ENCODE results near the gene SLC12A3. TPM values are rescaled to one million over a fixed set of nuclear protein-coding genes. Genes with fewer than 3 reads are reported as not detected.

Gene SLC12A3
- total RNA-seq, 1 donor from 2014 or later = not detected

DNA sequence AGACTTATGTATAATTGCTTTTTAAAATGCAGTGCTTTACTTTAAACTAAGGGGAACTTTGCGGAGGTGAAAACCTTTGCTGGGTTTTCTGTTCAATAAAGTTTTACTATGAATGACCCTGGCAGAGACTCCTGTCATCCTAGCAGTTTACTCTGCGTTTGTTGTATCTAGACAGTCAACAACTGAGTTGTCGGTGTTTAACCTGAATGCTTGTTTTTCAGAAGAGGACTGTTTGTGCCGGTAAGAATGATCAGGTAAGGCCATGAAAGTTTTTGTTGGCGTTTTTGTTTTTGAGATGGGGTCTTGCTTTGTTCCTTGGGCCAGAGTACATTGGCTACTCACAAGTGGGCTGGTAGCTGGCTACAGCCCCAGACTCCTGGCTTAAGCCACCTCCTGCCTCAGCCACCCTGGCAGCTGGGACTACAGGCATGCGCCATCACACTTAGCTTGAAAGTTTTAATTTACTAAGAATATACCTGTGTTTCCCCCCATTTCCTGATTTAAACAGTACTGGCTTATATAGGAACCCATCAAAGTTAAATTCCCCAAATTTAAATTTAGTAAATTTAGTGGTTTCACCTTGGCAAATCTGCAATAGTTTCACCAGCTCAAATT, 78.9 kb downstream of the SLC12A3 start:
- Mint-ChIP-seq H3K36me3 (ENCODE audit: low read depth) (peaks cover 9% of the 10 kb centered on the region), H3K4me3 (no peak overlapping the region), H3K27me3 (ENCODE audit: low read depth) (no peaks in the 10 kb centered on the region), H3K27ac (ENCODE audit: unreplicated experiment) (no peak overlapping the region), H3K4me1 (no peaks in the 10 kb centered on the region), H3K9me3 (no peaks in the 10 kb centered on the region)
- TF ChIP-seq, protein P1, sequence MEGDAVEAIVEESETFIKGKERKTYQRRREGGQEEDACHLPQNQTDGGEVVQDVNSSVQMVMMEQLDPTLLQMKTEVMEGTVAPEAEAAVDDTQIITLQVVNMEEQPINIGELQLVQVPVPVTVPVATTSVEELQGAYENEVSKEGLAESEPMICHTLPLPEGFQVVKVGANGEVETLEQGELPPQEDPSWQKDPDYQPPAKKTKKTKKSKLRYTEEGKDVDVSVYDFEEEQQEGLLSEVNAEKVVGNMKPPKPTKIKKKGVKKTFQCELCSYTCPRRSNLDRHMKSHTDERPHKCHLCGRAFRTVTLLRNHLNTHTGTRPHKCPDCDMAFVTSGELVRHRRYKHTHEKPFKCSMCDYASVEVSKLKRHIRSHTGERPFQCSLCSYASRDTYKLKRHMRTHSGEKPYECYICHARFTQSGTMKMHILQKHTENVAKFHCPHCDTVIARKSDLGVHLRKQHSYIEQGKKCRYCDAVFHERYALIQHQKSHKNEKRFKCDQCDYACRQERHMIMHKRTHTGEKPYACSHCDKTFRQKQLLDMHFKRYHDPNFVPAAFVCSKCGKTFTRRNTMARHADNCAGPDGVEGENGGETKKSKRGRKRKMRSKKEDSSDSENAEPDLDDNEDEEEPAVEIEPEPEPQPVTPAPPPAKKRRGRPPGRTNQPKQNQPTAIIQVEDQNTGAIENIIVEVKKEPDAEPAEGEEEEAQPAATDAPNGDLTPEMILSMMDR (conservative IDR thresholded peaks at IDR 0.05) = no peak
- DNase-seq (ENCODE audit: low read depth, low spot score) = no peak

DNA sequence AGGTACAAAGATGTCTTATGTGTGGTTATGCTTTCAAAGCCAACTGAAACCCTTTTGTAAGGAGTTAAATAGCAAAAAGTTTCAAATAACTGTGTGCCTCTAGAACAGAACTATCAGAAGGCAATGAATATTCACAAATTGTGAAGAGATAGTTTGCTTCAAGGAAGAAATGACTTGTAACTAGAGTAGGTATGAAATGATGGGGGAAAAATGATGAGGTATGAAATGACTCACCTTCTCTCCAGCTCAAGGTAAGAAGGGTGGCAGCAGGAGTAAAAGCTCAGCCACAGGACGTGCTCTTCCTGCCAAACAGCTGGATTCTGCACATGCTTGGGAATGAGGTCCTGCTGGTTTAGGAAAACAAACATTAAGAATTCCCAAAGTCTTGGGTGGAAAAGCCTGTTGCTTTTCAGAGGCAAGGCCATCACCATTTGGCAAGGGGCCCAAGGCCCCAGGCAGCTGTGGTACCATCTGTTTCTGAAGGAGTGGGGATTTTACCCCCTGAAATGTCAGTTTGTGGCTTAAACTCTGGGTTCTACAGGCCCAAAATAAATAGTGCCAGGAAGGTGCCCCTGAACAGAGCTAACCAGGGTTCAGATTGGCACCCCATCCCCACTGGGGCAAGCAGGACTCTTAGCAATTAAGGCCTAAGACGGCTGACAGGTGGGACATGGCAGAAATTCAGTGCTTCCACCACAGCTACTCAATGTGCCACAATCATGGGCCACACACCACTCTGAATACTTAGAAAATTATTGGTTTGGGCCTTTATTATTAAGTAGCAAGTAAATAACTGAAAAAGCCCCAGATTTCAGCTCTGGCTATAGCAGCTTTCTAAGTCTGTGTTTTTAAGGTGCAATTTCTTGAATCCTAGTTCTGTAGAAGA, 80.2 kb downstream of the SLC12A3 start:
- no peak for DNase-seq (ENCODE audit: low read depth, low spot score)
- Mint-ChIP-seq H3K27me3 (ENCODE audit: low read depth) (no peaks in the 10 kb centered on the region), H3K36me3 (ENCODE audit: low read depth) (peaks cover 4% of the 10 kb centered on the region), H3K27ac (ENCODE audit: unreplicated experiment) (no peak overlapping the region), H3K4me1 (no peaks in the 10 kb centered on the region), H3K4me3 (no peak overlapping the region), H3K9me3 (no peaks in the 10 kb centered on the region)
- TF ChIP-seq, protein P1 (conservative IDR thresholded peaks at IDR 0.05) = no peak

DNA sequence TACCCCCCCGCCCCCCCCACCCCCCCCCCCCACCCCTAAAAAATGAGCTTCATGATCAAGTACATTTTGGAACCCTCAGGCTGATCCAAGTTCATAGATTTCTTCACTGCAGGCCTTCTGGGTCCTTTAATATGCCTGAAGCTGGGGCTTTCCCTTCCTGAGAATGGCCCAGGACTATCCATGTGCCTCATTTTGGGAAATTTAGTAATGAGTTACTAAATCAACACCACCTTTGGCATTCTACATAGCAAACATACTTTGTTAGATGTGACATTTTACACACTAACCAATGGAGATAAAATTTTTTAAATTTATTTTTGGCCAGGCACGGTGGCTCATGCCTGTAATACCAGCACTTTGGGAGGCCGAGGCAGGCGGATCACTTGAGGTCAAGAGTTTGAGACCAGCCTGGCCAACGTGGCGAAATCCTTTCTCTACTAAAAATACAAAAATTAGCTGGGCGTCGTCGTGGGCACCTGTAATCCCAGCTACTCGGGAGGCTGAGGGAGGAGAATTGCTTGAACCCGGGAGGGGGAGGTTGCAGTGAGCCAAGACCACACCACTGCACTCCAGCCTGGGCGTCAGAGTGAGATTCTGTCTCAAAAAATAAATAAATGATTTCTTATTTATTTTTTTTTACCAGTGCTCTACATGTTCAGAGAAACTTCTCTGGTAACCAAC, 81.0 kb downstream of the SLC12A3 start:
- peaks cover under 1% of the 10 kb centered on the region for H3K4me1 Mint-ChIP-seq
- DNase-seq (ENCODE audit: low read depth, low spot score) = no peak
- H3K36me3 Mint-ChIP-seq (ENCODE audit: low read depth) = peaks cover 4% of the 10 kb centered on the region
- no peak overlapping the region for H3K4me3 Mint-ChIP-seq
- TF ChIP-seq, protein P1 (conservative IDR thresholded peaks at IDR 0.05) = no peak
- no peaks in the 10 kb centered on the region for H3K9me3 Mint-ChIP-seq
- H3K27me3 Mint-ChIP-seq (ENCODE audit: low read depth) = no peaks in the 10 kb centered on the region
- no peak overlapping the region for H3K27ac Mint-ChIP-seq (ENCODE audit: unreplicated experiment)

DNA sequence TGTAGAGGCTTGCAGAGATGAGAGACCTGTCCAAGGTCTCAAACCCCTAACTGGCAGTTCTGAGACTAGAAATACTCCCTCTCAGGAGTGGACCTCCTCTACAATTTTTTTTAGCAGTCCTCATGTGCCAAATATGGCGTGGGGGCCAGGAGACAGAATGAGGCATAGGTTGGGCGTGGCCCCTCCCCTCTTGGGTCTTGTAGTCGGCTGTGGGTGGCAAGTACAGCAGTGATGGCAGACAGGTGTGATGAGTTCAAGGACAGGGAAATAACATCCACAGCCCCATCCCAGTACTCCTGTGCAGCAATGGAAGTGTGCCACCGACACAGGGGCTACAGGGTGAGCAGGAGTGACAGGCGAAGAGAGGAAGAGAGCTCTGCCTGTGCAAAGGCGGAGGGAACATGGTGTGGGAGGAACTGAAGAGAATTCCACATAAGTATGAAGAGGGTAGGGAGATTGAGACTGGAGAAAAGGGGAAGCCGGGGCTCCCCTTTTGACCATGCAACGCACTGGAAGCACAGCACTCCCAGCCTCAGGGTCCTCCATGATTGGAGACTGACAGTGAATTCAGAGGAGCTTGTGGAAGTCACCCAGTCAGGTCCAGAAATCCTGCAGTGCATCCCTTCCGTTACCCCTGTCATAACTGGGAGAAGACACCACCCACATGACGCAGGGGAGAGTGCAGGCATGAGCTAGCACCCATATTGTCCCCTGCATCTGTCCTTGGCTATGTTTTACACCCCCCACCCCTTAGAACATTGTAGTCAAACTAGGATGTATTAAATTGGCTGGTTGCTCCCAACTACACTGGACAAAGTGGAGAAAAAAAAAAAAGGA, 82.0 kb downstream of the SLC12A3 start:
- Mint-ChIP-seq H3K4me1 (peaks cover 6% of the 10 kb centered on the region), H3K27ac (ENCODE audit: unreplicated experiment) (no peak overlapping the region), H3K27me3 (ENCODE audit: low read depth) (no peaks in the 10 kb centered on the region), H3K4me3 (no peak overlapping the region), H3K9me3 (no peaks in the 10 kb centered on the region), H3K36me3 (ENCODE audit: low read depth) (peaks cover 4% of the 10 kb centered on the region)
- TF ChIP-seq, protein P1 (conservative IDR thresholded peaks at IDR 0.05) = no peak
- no peak for DNase-seq (ENCODE audit: low read depth, low spot score)

DNA sequence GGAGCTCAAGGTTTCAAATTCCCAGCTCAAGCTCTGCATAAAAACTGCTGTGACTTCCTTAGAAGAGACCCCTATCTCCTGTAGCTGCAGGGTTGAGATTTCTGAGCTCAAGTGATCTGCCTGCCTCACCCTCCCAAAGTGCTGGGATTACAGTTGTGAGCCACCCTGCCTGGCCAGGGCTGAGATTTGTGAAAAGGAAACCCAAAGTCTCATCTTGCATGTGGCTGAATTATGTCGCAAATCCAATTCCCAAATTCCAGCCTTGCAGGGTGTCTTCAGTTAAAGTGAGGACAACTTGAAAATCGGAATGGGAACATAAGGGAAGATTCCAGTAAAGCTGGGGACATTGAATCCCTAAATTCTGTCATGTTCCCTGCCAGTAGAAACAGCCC, 82.6 kb downstream of the SLC12A3 start:
- no peaks in the 10 kb centered on the region for H3K27me3 Mint-ChIP-seq (ENCODE audit: low read depth)
- H3K27ac Mint-ChIP-seq (ENCODE audit: unreplicated experiment) = no peak overlapping the region
- no peak for DNase-seq (ENCODE audit: low read depth, low spot score)
- H3K9me3 Mint-ChIP-seq = no peaks in the 10 kb centered on the region
- peaks cover 6% of the 10 kb centered on the region for H3K4me1 Mint-ChIP-seq
- TF ChIP-seq, protein P1 (conservative IDR thresholded peaks at IDR 0.05) = no peak
- peaks cover 4% of the 10 kb centered on the region for H3K36me3 Mint-ChIP-seq (ENCODE audit: low read depth)
- no peak overlapping the region for H3K4me3 Mint-ChIP-seq

Data from neural crest cell (in vitro differentiated cells).